HG03103 (cell line): ENCODE data around the gene LMLN.
"Not testable (repeated sequence)": the region's sequence is repeated elsewhere in the genome, so short reads cannot be mapped to it uniquely, and the experiment has no call there.

Experiments used
- ATAC-seq: cut with Tn5 transposase; IDR thresholded peaks from one replicate; pipeline ENCODE4 v1.9.1; 2021; ENCODE audit warnings: low read depth; ENCODE audit not compliant: unreplicated experiment

Gene LMLN

GRCh38 chr3:198025644-198026043 is 65.6 kb downstream of the LMLN start:
- no peak for ATAC-seq

- no peak for ATAC-seq
These were observed 66.6 kb downstream of the LMLN start for GRCh38 chr3:198026620-198027019.

- no peak for ATAC-seq
These were observed 67.2 kb downstream of the LMLN start for GRCh38 chr3:198027045-198027798.

GRCh38 chr3:198027799-198028390 is 67.9 kb downstream of the LMLN start:
- ATAC-seq = no peak

- no peak for ATAC-seq
These were observed 68.7 kb downstream of the LMLN start for GRCh38 chr3:198028718-198029117.

GRCh38 chr3:198030125-198030524 is 70.1 kb downstream of the LMLN start:
- no peak for ATAC-seq

- ATAC-seq = no peak
These were observed 70.7 kb downstream of the LMLN start for GRCh38 chr3:198030726-198031125.

GRCh38 chr3:198032039-198032936 is 72.3 kb downstream of the LMLN start:
- ATAC-seq = no peak

GRCh38 chr3:198043119-198043518 is 83.1 kb downstream of the LMLN start:
- no peak for ATAC-seq

GRCh38 chr3:198046120-198046857 is 86.3 kb downstream of the LMLN start:
- ATAC-seq = no peak

- no peak for ATAC-seq
These were observed 88.4 kb downstream of the LMLN start for GRCh38 chr3:198048445-198048844.

- no peak for ATAC-seq
These were observed 91.8 kb downstream of the LMLN start for GRCh38 chr3:198051836-198052235.

- not testable (repeated sequence) for ATAC-seq
These were observed 93.4 kb downstream of the LMLN start for GRCh38 chr3:198053462-198053861.

GRCh38 chr3:198061119-198062067 is 101.4 kb downstream of the LMLN start:
- no peak for ATAC-seq

- no peak for ATAC-seq
These were observed 102.0 kb downstream of the LMLN start for GRCh38 chr3:198062068-198062465.

- ATAC-seq = no peak
These were observed 104.4 kb downstream of the LMLN start for GRCh38 chr3:198064420-198064819.

- ATAC-seq = no peak
These were observed 105.9 kb downstream of the LMLN start for GRCh38 chr3:198065897-198066296.

GRCh38 chr3:198067416-198067815 is 107.4 kb downstream of the LMLN start:
- no peak for ATAC-seq

- ATAC-seq = no peak
These were observed 110.9 kb downstream of the LMLN start for GRCh38 chr3:198070871-198071270.
